Measurements from ENCODE around the gene FFAR1.
A peak's percentile ranks its signal among the peaks of the same experiment; 100 is the strongest.

Gene FFAR1

GRCh38 chr19:35347171-35347929 is at the start of gene FFAR1:
Gene FFAR1, plus strand, starts transcription at chr19:35347902. Its CDS starts 3,650 bp downstream, at chr19:35351552.
- peak; percentile 75 to 81 for DNase-seq

- no peak for DNase-seq
These were observed 49.8 kb upstream of the FFAR1 start for GRCh38 chr19:35297922-35298321.

- no peak for DNase-seq
These were observed 49.1 kb upstream of the FFAR1 start for GRCh38 chr19:35298561-35298972.

DNA sequence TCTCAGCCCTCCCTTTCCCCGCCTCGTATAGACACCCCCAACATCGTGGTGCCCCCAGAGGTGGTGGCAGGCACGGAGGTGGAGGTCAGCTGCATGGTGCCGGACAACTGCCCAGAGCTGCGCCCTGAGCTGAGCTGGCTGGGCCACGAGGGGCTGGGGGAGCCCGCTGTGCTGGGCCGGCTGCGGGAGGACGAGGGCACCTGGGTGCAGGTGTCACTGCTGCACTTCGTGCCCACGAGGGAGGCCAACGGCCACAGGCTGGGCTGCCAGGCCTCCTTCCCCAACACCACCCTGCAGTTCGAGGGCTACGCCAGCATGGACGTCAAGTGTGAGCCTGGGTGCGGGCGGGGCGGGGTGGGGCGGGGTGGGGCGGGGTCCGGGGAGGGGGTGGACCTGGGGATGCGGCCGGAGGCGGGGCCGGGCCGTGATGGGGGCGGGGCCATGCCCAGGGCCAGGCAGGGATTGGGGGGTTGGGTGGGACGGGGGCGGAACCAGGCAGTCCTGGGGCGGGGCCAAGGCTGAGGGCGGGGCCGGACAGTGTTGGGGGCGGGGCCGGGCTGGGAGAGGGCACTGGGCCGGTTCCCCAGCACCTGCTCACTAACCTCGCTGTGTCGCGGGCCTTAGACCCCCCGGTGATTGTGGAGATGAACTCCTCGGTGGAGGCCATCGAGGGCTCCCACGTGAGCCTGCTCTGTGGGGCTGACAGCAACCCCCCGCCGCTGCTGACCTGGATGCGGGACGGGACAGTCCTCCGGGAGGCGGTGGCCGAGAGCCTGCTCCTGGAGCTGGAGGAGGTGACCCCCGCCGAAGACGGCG is 48.0 kb upstream of the FFAR1 start:
- no peak for DNase-seq

GRCh38 chr19:35300339-35300649 is 47.4 kb upstream of the FFAR1 start:
- DNase-seq: no peak

DNA sequence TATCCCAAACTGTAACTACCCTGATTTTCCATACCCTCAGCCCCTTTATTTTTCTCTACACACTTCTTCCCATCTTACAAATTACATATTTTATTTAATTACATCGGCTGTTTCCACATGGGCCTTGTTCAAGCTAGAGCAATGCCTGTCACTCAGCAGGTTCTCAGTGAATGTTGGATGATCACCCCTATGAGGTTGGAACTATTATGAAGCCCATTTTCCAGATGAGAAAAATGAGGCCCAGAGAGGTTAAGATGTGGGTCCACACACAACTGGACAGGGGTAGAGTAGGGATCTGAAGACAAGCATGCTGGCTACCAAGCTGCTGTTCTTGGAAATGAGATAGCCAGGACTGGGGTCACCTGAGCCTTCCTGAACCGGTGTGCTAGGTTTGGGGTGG is 45.7 kb upstream of the FFAR1 start:
- no peak for DNase-seq

DNA sequence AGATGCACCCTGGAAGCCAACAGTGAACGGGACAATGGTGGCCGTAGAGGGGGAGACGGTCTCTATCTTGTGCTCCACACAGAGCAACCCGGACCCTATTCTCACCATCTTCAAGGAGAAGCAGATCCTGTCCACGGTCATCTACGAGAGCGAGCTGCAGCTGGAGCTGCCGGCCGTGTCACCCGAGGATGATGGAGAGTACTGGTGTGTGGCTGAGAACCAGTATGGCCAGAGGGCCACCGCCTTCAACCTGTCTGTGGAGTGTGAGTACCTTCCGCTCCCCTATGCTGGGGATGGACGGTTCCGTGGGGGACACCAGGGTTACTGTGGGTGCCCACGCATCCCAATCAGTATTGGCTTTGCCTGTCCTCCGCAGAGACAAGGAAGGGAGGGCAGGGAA is 45.3 kb upstream of the FFAR1 start:
- DNase-seq: no peak

DNA sequence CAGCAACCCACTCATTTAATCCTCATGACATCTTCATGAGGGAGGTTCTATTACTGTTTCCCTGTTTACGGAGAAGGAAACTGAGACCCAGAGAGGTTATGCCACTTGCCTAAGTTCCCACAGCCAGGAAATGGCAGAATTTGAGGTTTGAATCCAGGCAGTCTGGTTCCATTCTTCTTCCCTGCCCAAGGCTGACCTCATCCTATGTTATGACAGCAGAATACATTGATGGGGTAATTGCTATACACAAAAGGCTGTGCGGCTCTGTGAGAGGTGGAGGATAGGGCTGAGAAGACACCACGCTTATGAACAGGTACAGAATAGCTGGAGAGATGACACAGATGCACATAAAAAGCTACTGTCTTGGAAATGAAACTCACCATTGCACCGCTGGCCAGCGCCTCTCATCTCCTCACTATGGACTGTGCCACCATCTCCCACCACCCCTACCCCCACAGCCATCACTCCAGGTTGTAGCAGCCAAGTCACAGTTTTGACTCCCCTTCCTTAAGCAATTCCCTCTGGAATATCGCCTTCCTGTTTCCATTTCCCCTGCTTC is 44.3 kb upstream of the FFAR1 start:
- DNase-seq: no peak

- no peak for DNase-seq
These were observed 43.7 kb upstream of the FFAR1 start for GRCh38 chr19:35304036-35304435.

DNA sequence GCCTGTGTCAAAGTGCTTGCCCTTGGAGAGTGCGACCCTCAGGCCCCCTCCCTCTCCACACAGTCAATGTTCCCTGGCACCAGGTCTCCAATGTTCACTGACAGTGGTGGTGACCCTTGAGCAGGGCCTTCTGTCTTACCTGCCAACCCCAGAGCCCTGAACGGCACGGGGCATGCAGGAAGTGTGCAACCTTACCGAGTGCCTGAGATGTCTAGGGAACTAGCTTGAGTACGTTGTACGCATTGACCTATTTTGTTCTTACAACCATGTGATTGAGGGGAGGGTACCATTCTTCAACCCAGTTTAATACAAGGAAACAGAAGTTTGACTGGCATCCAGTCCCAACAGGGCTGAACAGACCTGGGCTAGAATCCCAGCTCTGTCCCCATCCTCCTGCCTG is 42.5 kb upstream of the FFAR1 start:
- no peak for DNase-seq

DNA sequence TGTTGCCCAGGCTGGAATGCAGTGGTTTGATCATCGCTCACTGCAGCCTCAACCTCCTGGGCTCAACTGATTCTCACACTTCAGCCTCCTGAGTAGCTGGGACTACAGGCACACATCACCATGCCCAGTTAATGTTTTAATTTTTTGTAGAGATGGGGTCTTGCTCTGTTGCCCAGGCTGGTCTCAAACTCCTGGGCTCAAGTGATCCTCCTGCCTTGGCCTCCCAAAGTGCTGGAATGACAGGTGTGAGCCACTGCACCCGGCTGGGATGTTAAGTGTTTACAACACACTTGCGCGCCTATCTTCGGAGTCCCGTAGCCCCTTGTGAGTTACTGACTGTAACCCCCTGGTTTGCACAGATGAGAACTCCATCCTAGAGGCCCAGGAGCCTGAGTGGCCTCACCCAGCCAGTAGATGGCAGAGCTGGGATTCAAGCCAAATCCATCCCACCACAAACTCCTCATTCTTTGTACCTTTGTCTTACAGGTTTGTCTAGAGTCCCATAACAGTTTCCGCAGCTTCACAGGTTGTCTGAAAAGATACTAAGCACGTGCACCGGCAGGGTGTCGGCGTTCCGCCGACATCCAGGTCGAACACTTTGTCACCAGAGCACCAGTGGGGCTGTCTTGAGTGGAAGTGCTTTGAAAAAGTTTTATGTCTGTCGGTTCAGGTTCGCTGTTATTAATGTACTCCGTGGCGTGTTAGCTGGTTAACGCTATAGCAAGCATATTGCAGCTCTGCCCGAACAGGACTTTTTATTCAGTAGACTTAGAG is 41.0 kb upstream of the FFAR1 start:
- peak in 1 of 2 experiments; percentile 20 for DNase-seq

- DNase-seq: no peak
These were observed 39.8 kb upstream of the FFAR1 start for GRCh38 chr19:35307931-35308330.

DNA sequence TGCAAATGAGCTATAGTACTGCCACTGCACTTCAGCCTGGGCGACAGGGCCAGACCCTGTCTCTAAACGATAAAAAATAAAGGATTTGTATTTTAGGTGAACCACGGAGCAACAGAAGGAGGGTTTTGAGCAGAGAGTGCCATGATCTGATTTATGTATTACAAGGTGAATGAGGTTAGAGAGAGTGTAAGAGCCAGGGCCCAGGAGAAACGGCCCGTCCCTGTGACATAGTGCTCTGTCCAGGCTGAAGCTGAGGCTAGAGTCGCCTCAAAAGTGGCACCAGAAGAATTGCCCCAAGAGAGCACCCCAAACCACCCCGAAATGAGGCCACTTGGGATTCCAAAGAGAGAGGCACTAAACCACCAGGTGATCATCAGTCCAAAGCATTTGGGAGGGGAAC is 38.8 kb upstream of the FFAR1 start:
- no peak for DNase-seq

- no peak for DNase-seq
These were observed 38.0 kb upstream of the FFAR1 start for GRCh38 chr19:35309481-35310279.

GRCh38 chr19:35310331-35310730 is 37.4 kb upstream of the FFAR1 start:
- DNase-seq: no peak

GRCh38 chr19:35310811-35311465 is 36.8 kb upstream of the FFAR1 start:
- DNase-seq: no peak

DNA sequence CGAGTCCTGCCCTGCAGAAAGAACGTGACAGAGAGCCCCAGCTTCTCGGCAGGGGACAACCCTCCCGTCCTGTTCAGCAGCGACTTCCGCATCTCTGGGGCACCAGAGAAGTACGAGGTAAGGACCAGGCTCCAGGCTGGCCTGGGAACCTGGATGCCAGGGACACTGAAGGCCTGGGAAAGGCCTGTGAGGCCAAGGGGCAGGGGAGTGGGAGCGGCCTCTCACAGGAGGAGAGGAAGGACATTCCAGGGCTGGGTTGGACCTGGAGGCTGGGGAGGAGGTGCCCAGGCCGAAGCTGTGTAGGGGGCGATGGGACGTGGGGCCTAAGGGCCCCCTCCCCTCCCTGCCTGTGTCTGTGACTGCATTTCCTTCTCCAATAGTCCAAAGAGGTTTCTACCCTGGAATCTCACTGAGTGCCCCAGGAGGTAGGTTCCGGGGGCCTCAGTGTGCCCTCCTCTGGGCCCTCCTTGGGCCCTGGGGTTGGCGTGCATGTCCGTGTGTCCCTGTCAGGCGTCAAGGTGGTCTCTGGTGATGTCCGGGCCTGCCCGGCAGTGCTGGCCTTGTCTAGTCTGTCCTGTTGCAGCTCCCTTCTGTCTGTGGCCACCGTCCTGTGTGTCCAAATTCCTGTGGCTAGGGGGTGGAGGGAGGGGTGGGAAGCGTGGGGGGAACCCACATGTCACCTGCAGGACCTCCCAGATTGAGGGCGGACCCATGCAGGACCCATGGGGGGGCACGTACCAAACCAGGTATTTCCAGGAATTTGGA is 35.6 kb upstream of the FFAR1 start:
- DNase-seq: no peak

DNA sequence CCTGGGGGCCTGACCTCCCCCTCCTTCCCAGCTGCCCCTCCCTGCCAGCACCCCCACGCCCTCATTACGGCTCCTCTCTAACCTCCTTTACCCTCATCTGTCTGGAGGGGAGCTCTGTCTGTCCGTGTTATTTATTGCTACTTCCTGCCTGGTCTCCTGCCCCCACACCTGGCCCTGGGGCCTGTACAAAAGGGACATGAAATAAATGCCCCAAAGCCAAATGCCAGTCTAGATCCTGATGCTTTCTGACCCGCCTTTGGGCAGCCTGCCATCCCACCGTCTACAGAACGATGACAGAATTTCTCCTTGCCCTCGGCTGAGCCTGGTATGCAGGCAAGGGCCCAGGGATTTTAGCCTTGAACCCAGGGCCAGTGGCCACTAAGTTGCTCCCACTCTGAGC is 34.1 kb upstream of the FFAR1 start:
- DNase-seq: no peak

DNA sequence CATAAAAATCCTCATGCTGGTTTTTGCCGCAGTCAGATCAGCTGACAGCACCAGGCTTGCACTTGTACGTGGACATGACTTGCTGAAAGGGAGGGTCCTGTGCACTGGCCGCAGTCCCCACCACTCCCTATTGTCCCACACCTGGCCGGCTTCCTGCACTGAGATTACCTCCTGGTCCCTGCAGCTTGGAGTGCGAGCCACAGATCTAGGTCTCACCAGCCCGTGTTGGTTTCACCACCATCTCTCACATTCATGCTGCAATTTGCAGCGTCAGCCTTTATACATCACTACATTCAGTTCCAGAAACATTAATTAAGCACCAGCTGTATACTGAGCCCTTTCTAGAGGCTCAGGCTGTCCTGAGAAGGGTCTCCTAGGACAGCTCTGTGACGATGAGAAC is 33.7 kb upstream of the FFAR1 start:
- DNase-seq: no peak

GRCh38 chr19:35314858-35315470 is 32.7 kb upstream of the FFAR1 start:
- DNase-seq: no peak

DNA sequence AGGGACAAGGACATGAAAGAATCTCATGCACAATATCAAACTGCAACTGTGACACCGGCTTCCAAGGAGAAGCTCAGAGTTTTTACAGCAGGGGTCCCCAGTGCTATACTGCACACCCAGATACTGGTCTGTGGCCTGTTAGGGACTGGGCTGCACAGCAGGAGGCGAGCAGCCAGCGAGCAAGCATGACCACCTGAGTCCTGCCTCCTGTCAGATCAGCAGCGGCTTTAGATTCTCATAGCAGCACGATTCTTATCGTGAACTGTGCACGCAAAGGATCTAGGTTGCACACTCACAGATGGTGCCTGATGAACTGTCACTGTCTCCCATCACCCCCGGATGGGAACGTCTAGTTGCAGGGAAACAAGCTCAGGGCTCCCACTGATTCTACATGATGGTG is 31.8 kb upstream of the FFAR1 start:
- DNase-seq: no peak
